SK-N-SH treated with all-trans-retinoic acid at 6 μM for 48 hours (cell line): ENCODE data around the gene MCHR1.

ENCODE experiments used
- ATAC-seq: fragments of 200-7000 bp; cut with Tn5 transposase; 3 replicates; pipeline ENCODE4 v1.9.1; 2020; ENCODE audit warnings: mild to moderate bottlenecking, moderate library complexity
- ARNTL ChIP-seq: fragments of 450-650 bp; formaldehyde crosslinking; IDR thresholded peaks from 2 replicates; pipeline ENCODE4 v1.5.0; 2020; ENCODE audit warnings: low read depth, mild to moderate bottlenecking, moderate library complexity, borderline replicate concordance
- BACH2 ChIP-seq: fragments of 250-450 bp; sonication (Bioruptor Pico); IDR thresholded peaks from 2 replicates; pipeline ENCODE4 v1.9.0; 2021; ENCODE audit warnings: mild to moderate bottlenecking, borderline replicate concordance
- ESRRG ChIP-seq: fragments of 250-450 bp; sonication (Bioruptor Pico); IDR thresholded peaks from 2 replicates; pipeline ENCODE4 v1.6.1; 2021; ENCODE audit warnings: mild to moderate bottlenecking
- GLIS3 ChIP-seq: fragments of 250-450 bp; sonication (Bioruptor Pico); IDR thresholded peaks from 2 replicates; pipeline ENCODE4 v1.5.0; 2020; ENCODE audit warnings: mild to moderate bottlenecking, moderate library complexity
- OSR1 ChIP-seq: fragments of 250-450 bp; sonication (Bioruptor Pico); IDR thresholded peaks from 2 replicates; pipeline ENCODE4 v1.8.0; 2022; ENCODE audit warnings: moderate library complexity, mild to moderate bottlenecking, inconsistent platforms
- PPARA ChIP-seq: fragments of 250-450 bp; sonication (Bioruptor Pico); IDR thresholded peaks from 2 replicates; pipeline ENCODE4 v1.5.0; 2020; ENCODE audit warnings: mild to moderate bottlenecking, borderline replicate concordance
- RARB ChIP-seq: fragments of 250-450 bp; sonication (Bioruptor Pico); IDR thresholded peaks from 2 replicates; pipeline ENCODE4 v1.8.0; 2021; ENCODE audit warnings: mild to moderate bottlenecking, moderate library complexity
- SNAI2 ChIP-seq: fragments of 250-450 bp; sonication (Bioruptor Pico); IDR thresholded peaks from 2 replicates; pipeline ENCODE4 v1.5.0; 2020; ENCODE audit warnings: mild to moderate bottlenecking, moderate library complexity
- TCF4 ChIP-seq: fragments of 250-450 bp; sonication (Bioruptor Pico); IDR thresholded peaks from 2 replicates; pipeline ENCODE4 v1.8.0; 2021; ENCODE audit warnings: mild to moderate bottlenecking, moderate library complexity, borderline replicate concordance
- TOX ChIP-seq: fragments of 250-450 bp; sonication (Bioruptor Pico); IDR thresholded peaks from 2 replicates; pipeline ENCODE4 v1.8.0; 2021; ENCODE audit warnings: mild to moderate bottlenecking, moderate library complexity, borderline replicate concordance
- ZC3H10 ChIP-seq: fragments of 250-450 bp; sonication (Bioruptor Pico); IDR thresholded peaks from 2 replicates; pipeline ENCODE4 v1.5.1; 2021; ENCODE audit warnings: mild to moderate bottlenecking, moderate library complexity
- ZFP3 ChIP-seq: fragments of 250-450 bp; sonication (Bioruptor Pico); IDR thresholded peaks from 2 replicates; pipeline ENCODE4 v1.5.0; 2020; ENCODE audit warnings: mild to moderate bottlenecking, moderate library complexity
- ZNF565 ChIP-seq: fragments of 450-650 bp; formaldehyde crosslinking; conservative IDR thresholded peaks from 2 replicates; pipeline ENCODE4 v1.5.0; 2020; ENCODE audit warnings: low read depth, mild to moderate bottlenecking, moderate library complexity
- ZNF70 ChIP-seq: fragments of 450-650 bp; formaldehyde crosslinking; IDR thresholded peaks from 2 replicates; pipeline ENCODE4 v1.5.0; 2020; ENCODE audit warnings: mild to moderate bottlenecking, moderate library complexity
- TF ChIP-seq, protein P1 (sequence below): fragments of 250-450 bp; sonication (Bioruptor Pico); IDR thresholded peaks from 2 replicates; pipeline ENCODE4 v1.8.0; 2021; ENCODE audit warnings: low read depth, mild to moderate bottlenecking, moderate library complexity, borderline replicate concordance
- TF ChIP-seq, protein P2 (sequence below): fragments of 250-450 bp; sonication (Bioruptor Pico); IDR thresholded peaks from 2 replicates; pipeline ENCODE4 v1.8.0; 2020; ENCODE audit warnings: mild to moderate bottlenecking, moderate library complexity, borderline replicate concordance
- TF ChIP-seq, protein P3 (sequence below): fragments of 250-450 bp; sonication (Bioruptor Pico); IDR thresholded peaks from 2 replicates; pipeline ENCODE4 v1.5.1; 2020; ENCODE audit warnings: low read depth, mild to moderate bottlenecking, moderate library complexity
- TF ChIP-seq, protein P4 (sequence below): fragments of 250-450 bp; sonication (Bioruptor Pico); IDR thresholded peaks from 2 replicates; pipeline ENCODE4 v1.5.1; 2021; ENCODE audit warnings: mild to moderate bottlenecking, moderate library complexity

The MCHR1 gene

GRCh38 chr22:40691532-40691931 lies 12.2 kb downstream of the MCHR1 start:
- no peak for ATAC-seq
- TF ChIP-seq, protein P1, sequence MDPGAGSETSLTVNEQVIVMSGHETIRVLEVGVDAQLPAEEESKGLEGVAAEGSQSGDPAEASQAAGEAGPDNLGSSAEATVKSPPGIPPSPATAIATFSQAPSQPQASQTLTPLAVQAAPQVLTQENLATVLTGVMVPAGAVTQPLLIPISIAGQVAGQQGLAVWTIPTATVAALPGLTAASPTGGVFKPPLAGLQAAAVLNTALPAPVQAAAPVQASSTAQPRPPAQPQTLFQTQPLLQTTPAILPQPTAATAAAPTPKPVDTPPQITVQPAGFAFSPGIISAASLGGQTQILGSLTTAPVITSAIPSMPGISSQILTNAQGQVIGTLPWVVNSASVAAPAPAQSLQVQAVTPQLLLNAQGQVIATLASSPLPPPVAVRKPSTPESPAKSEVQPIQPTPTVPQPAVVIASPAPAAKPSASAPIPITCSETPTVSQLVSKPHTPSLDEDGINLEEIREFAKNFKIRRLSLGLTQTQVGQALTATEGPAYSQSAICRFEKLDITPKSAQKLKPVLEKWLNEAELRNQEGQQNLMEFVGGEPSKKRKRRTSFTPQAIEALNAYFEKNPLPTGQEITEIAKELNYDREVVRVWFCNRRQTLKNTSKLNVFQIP (CRISPR knock-in tag), result no peak
- no peak for TF ChIP-seq SNAI2 (CRISPR knock-in tag)

DNA sequence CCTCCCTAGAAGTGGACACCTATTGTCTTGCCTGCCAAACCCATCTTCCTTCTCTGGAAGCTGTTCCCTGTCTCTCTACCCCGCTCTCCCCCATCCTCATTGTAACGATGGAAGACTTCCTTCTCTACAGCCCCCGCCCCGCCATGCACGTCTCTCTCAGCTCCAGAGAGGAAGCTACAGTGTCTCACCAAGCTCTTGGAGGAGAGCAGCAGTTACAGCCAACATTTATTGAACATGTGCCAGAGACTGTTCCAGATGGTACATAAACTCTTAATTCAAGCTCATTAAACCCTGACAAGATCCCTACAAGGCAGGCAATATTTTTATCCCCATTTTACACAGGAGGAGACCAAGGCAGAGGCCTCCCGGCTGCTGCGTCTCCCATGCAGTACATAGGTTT lies 15.1 kb downstream of the MCHR1 start:
- ATAC-seq, result no peak
- TF ChIP-seq RARB (CRISPR knock-in tag), result no peak
- TF ChIP-seq BACH2 (CRISPR knock-in tag), result no peak
- no peak for TF ChIP-seq PPARA (CRISPR knock-in tag)
- no peak for TF ChIP-seq TCF4 (CRISPR knock-in tag)
- TF ChIP-seq, protein P1 (CRISPR knock-in tag), result no peak
- TF ChIP-seq ZFP3 (CRISPR knock-in tag), result no peak
- TF ChIP-seq OSR1 (CRISPR knock-in tag), result no peak
- TF ChIP-seq ZNF70 (CRISPR knock-in tag), result no peak
- TF ChIP-seq, protein P2, sequence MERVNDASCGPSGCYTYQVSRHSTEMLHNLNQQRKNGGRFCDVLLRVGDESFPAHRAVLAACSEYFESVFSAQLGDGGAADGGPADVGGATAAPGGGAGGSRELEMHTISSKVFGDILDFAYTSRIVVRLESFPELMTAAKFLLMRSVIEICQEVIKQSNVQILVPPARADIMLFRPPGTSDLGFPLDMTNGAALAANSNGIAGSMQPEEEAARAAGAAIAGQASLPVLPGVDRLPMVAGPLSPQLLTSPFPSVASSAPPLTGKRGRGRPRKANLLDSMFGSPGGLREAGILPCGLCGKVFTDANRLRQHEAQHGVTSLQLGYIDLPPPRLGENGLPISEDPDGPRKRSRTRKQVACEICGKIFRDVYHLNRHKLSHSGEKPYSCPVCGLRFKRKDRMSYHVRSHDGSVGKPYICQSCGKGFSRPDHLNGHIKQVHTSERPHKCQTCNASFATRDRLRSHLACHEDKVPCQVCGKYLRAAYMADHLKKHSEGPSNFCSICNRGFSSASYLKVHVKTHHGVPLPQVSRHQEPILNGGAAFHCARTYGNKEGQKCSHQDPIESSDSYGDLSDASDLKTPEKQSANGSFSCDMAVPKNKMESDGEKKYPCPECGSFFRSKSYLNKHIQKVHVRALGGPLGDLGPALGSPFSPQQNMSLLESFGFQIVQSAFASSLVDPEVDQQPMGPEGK (CRISPR knock-in tag), result no peak

DNA sequence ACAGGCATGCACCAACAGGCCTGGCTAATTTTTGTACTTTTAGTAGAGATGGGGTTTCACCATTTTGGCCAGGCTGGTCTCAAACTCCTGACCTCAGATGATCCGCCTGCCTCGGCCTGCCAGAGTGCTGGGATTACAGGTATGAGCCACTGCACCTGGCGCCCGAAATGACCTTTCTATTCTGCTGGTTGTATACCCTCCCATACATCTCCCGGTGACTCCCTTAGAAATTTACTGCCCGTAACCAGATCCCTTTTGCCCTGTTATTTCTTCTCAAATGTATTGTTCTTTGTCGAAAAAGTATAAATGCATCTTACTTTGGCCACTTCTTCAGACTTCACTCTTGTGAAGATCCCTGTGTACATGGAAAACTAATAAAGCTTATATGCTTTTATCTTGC lies 22.0 kb downstream of the MCHR1 start:
- ATAC-seq, result no peak
- TF ChIP-seq ZNF70 (CRISPR knock-in tag), result no peak
- TF ChIP-seq, protein P3, sequence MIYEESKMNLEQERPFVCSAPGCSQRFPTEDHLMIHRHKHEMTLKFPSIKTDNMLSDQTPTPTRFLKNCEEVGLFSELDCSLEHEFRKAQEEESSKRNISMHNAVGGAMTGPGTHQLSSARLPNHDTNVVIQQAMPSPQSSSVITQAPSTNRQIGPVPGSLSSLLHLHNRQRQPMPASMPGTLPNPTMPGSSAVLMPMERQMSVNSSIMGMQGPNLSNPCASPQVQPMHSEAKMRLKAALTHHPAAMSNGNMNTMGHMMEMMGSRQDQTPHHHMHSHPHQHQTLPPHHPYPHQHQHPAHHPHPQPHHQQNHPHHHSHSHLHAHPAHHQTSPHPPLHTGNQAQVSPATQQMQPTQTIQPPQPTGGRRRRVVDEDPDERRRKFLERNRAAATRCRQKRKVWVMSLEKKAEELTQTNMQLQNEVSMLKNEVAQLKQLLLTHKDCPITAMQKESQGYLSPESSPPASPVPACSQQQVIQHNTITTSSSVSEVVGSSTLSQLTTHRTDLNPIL (CRISPR knock-in tag), result no peak
- no peak for TF ChIP-seq RARB (CRISPR knock-in tag)
- no peak for TF ChIP-seq ARNTL
- TF ChIP-seq GLIS3 (CRISPR knock-in tag), result no peak
- TF ChIP-seq, protein P1 (CRISPR knock-in tag), result no peak
- no peak for TF ChIP-seq PPARA (CRISPR knock-in tag)
- TF ChIP-seq TOX (CRISPR knock-in tag), result no peak
- TF ChIP-seq ZNF565 (CRISPR knock-in tag), result no peak
- TF ChIP-seq, protein P2 (CRISPR knock-in tag), result no peak
- TF ChIP-seq, protein P4, sequence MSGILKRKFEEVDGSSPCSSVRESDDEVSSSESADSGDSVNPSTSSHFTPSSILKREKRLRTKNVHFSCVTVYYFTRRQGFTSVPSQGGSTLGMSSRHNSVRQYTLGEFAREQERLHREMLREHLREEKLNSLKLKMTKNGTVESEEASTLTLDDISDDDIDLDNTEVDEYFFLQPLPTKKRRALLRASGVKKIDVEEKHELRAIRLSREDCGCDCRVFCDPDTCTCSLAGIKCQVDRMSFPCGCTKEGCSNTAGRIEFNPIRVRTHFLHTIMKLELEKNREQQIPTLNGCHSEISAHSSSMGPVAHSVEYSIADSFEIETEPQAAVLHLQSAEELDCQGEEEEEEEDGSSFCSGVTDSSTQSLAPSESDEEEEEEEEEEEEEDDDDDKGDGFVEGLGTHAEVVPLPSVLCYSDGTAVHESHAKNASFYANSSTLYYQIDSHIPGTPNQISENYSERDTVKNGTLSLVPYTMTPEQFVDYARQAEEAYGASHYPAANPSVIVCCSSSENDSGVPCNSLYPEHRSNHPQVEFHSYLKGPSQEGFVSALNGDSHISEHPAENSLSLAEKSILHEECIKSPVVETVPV, result no peak
- no peak for TF ChIP-seq TCF4 (CRISPR knock-in tag)
- TF ChIP-seq ZC3H10 (CRISPR knock-in tag), result no peak
- TF ChIP-seq ESRRG (CRISPR knock-in tag), result no peak
